GM23338 (cell line): ENCODE measurements around the gene SHF. TPM values are rescaled to one million over a fixed set of nuclear protein-coding genes. Genes with fewer than 3 reads are reported as not detected.

Source experiments
- CTCF ChIP-seq, 2 experiments: fragments of 200-600 bp in 1 of 2; sonication (generic) in 1 of 2; conservative IDR thresholded peaks; 2 replicates each; pipeline versions ENCODE4 v1.5.1 to v1.6.1; 2016 to 2017; ENCODE audit warnings: antibody characterized with exemption in 2 of 2, low read depth in 2 of 2, mild to moderate bottlenecking in 2 of 2, moderate library complexity in 1 of 2
- ETS1 ChIP-seq: IDR thresholded peaks from 2 replicates; pipeline ENCODE4 v1.6.1; 2016; ENCODE audit warnings: antibody characterized with exemption
- EZH2 ChIP-seq: fragments of 200-600 bp; sonication (generic); IDR thresholded peaks from one replicate; pipeline ENCODE4 v1.8.0; 2017; ENCODE audit warnings: antibody characterized with exemption, mild to moderate bottlenecking, low read depth; ENCODE audit not compliant: unreplicated experiment
- EZH2phosphoT487 ChIP-seq: fragments of 200-600 bp; sonication (generic); IDR thresholded peaks from one replicate; pipeline ENCODE4 v1.8.1; 2018; ENCODE audit warnings: antibody characterized with exemption; ENCODE audit not compliant: unreplicated experiment
- JUNB ChIP-seq: IDR thresholded peaks from one replicate; pipeline ENCODE4 v1.6.1; 2016; ENCODE audit warnings: antibody characterized with exemption; ENCODE audit not compliant: unreplicated experiment
- NANOG ChIP-seq: IDR thresholded peaks from 2 replicates; pipeline ENCODE4 v1.6.1; 2016; ENCODE audit warnings: antibody characterized with exemption, borderline replicate concordance
- REST ChIP-seq: IDR thresholded peaks from one replicate; pipeline ENCODE4 v1.6.1; 2018; ENCODE audit warnings: antibody characterized with exemption; ENCODE audit not compliant: unreplicated experiment
- ZNF114 ChIP-seq: fragments of 250-450 bp; sonication (Bioruptor Pico); IDR thresholded peaks from 2 replicates; pipeline ENCODE4 v1.5.0; 2020; ENCODE audit warnings: mild to moderate bottlenecking, moderate library complexity
- ZNF331 ChIP-seq: fragments of 250-450 bp; sonication (Bioruptor Pico); IDR thresholded peaks from 2 replicates; pipeline ENCODE4 v1.5.0; 2020; ENCODE audit warnings: low read depth, mild to moderate bottlenecking, moderate library complexity
- ZNF462 ChIP-seq: fragments of 250-450 bp; sonication (Bioruptor Pico); IDR thresholded peaks from 2 replicates; pipeline ENCODE4 v1.5.0; 2020; ENCODE audit warnings: mild to moderate bottlenecking, moderate library complexity
- polyA plus RNA-seq: library from polyadenylated mRNA; unstranded; fragments of >200 nt; fragmentation: Nextera tagmentation; extraction: Ambion mirVana; gene quantifications from 2 replicates; pipeline ENCODE4 v1.2.1, GENCODE V29; 2016
- total RNA-seq: library from RNA; depleted of rRNA; stranded (reverse); fragments of >200 nt; shearing (Covaris generic); gene quantifications from 2 replicates; pipeline ENCODE4 v1.2.3, GENCODE V29; 2014

SHF gene
- total and polyA plus RNA-seq, 2 experiments from 2014 or later = 5.8 to 15.6 TPM

- no peak for TF ChIP-seq ZNF462 (CRISPR knock-in tag)
- TF ChIP-seq JUNB = no peak
- TF ChIP-seq ZNF331 (CRISPR knock-in tag) = no peak
- no peak for TF ChIP-seq REST
- no peak for TF ChIP-seq ZNF114
- TF ChIP-seq CTCF (conservative IDR thresholded peaks at IDR 0.05; ENCODE audit: low read depth in 2 of 2) = no peak
- no peak for TF ChIP-seq ETS1
- TF ChIP-seq EZH2phosphoT487 = no peak
- no peak for TF ChIP-seq NANOG
- TF ChIP-seq EZH2 = no peak
Observed at GRCh38 chr15:45174069-45174468, 13.7 kb downstream of the SHF start (continued).
